ENCODE data around the gene TANC1. TPM values are rescaled to one million over a fixed set of nuclear protein-coding genes. Genes with fewer than 3 reads are reported as not detected.

Gene TANC1
- total RNA-seq, 1 experiment from 2014 or later: 2.5 TPM

GRCh38 chr2:159114835-159115234 lies 146.4 kb downstream of the TANC1 start:
- TF ChIP-seq CTCF (conservative IDR thresholded peaks at IDR 0.05): no peak
- Mint-ChIP-seq H3K27me3 (ENCODE audit: low read depth) (no peaks in the 10 kb centered on the region), H3K9me3 (no peaks in the 10 kb centered on the region), H3K27ac (no peak overlapping the region), H3K4me3 (no peak overlapping the region), H3K4me1 (peaks cover 0 to 2% of the 10 kb centered on the region in 2 experiments; a peak in 1 of 4 replicates), H3K36me3 (ENCODE audit: insufficient read depth in 1 of 3, low read depth in 3 of 3) (no peaks in the 10 kb centered on the region; a peak in 1 of 7 replicates)
- H4K20me1 ChIP-seq (ENCODE audit: control insufficient read depth, insufficient read depth, insufficient read length): no peaks in the 10 kb centered on the region
- no peak for DNase-seq
- no peak overlapping the region for H3K27ac ChIP-seq (ENCODE audit: insufficient read length, low read depth, low read length)
- no peak overlapping the region for H2BK15ac ChIP-seq (ENCODE audit: low read depth, low read length)
- no peak overlapping the region for H2BK12ac ChIP-seq (ENCODE audit: insufficient read length, low read depth, low read length)
- no peaks in the 10 kb centered on the region for H3K79me2 ChIP-seq (ENCODE audit: insufficient read depth, low read length)
- no peak overlapping the region for H2AFZ ChIP-seq (ENCODE audit: low read length)
- H3K4me1 ChIP-seq (ENCODE audit: insufficient read depth, low read length): no peaks in the 10 kb centered on the region
- H3K4me2 ChIP-seq (ENCODE audit: insufficient read depth, insufficient read length, low read length): no peak overlapping the region
- no peak overlapping the region for H3K56ac ChIP-seq (ENCODE audit: insufficient read length, low read depth, low read length)
- H2BK5ac ChIP-seq (ENCODE audit: insufficient read length, low read length): no peak overlapping the region
- no peak overlapping the region for H3T11ph ChIP-seq (ENCODE audit: low read length)
- no peaks in the 10 kb centered on the region for H3K9me3 ChIP-seq (ENCODE audit: control insufficient read depth, low read depth, low read length)
- no peak overlapping the region for H4K91ac ChIP-seq (ENCODE audit: insufficient read length, low read depth, low read length)
- no peaks in the 10 kb centered on the region for H3K23me2 ChIP-seq (ENCODE audit: insufficient read length, low read depth, low read length, poor library complexity, severe bottlenecking)
- H2BK120ac ChIP-seq (ENCODE audit: low read depth, low read length, poor library complexity, severe bottlenecking): no peak overlapping the region
- no peak overlapping the region for H4K5ac ChIP-seq (ENCODE audit: insufficient read length, low read depth, low read length)
- no peak overlapping the region for H3K4ac ChIP-seq (ENCODE audit: low read depth, low read length)
- no peak overlapping the region for H2BK20ac ChIP-seq (ENCODE audit: low read depth, low read length, poor library complexity, severe bottlenecking)
- H3K23ac ChIP-seq (ENCODE audit: insufficient read length, low read depth, low read length): no peak overlapping the region
- H3K9ac ChIP-seq (ENCODE audit: extremely low read depth, insufficient read length, low read length): no peak overlapping the region
- H3K79me1 ChIP-seq (ENCODE audit: insufficient read depth, low read depth, low read length, poor library complexity, severe bottlenecking): no peaks in the 10 kb centered on the region
- no peak overlapping the region for H2AK5ac ChIP-seq (ENCODE audit: insufficient read length, low read length)
- no peak overlapping the region for H4K8ac ChIP-seq (replicated peaks; ENCODE audit: insufficient read length, low read depth, low read length)
- no CpG with 5 or more reads among the region's 5 CpGs for WGBS (ENCODE audit: extremely low coverage, insufficient read length, low lambda C conversion rate)
- H3K14ac ChIP-seq (ENCODE audit: insufficient read depth, low read length): no peak overlapping the region
- H3K27me3 ChIP-seq (ENCODE audit: insufficient read depth, low read length): no peaks in the 10 kb centered on the region
- no peak overlapping the region for H3K18ac ChIP-seq (ENCODE audit: insufficient read length, low read depth, low read length)
